Measurements from ENCODE around the gene RABL2A. TPM values are rescaled to one million over a fixed set of nuclear protein-coding genes. Genes with fewer than 3 reads are reported as not detected.

RABL2A gene
- total RNA-seq, 1 experiment from 2014 or later, result 14.3 TPM

- CTCF ChIA-PET, result no interaction called here
These were observed 45.4 kb downstream of the RABL2A start for GRCh38 chr2:113672326-113672932.

GRCh38 chr2:113675875-113676274, 48.8 kb downstream of the RABL2A start:
- H3K9me3 ChIP-seq (ENCODE audit: control insufficient read depth in 1 of 2, insufficient read depth in 1 of 2, low read depth in 1 of 2, low read length in 2 of 2), result no peaks in the 10 kb centered on the region
- ChIA-PET POLR2A (no interaction called here), CTCF (no interaction called here), RAD21 (ENCODE audit: low non-redundant PET in 1 of 2, low total read pairs in 2 of 2, uncharacterized antibody in 2 of 2, unreplicated experiment in 2 of 2) (no interaction called here)
- no peak overlapping the region for H3K4me3 ChIP-seq (replicated peaks in 1 of 2; ENCODE audit: low read depth in 1 of 2, low read length in 2 of 2)
- no peaks in the 10 kb centered on the region for H3K79me2 ChIP-seq (ENCODE audit: insufficient read depth, low read length)
- BruUV-seq (replicated peaks), result no TSS peak
- H2AFZ ChIP-seq (ENCODE audit: low read depth, low read length, poor library complexity, severe bottlenecking), result no peak overlapping the region
- ATAC-seq, result no peak
- H3K27me3 ChIP-seq (ENCODE audit: insufficient read depth, low read length), result no peaks in the 10 kb centered on the region
- no peaks in the 10 kb centered on the region for H3K4me1 ChIP-seq (ENCODE audit: control insufficient read depth in 1 of 2, insufficient read depth in 2 of 2, low read length in 2 of 2)
- no peak overlapping the region for H3K9ac ChIP-seq (ENCODE audit: low read length)
- H3K36me3 ChIP-seq (ENCODE audit: control insufficient read depth in 1 of 2, insufficient read depth in 2 of 2, low read length in 2 of 2), result no peaks in the 10 kb centered on the region
- no peak for TF ChIP-seq CBX3 (IDR thresholded peaks at IDR 0.05; ENCODE audit: low read depth)
- TF ChIP-seq YY1 (IDR thresholded peaks at IDR 0.05; ENCODE audit: extremely low read depth, insufficient replicate concordance, low read depth, low read length), result no peak
- TF ChIP-seq CEBPB (IDR thresholded peaks at IDR 0.05; ENCODE audit: low read depth), result no peak
- no peak for TF ChIP-seq POLR2A (IDR thresholded peaks at IDR 0.05; ENCODE audit: borderline replicate concordance, extremely low read depth, insufficient read depth, insufficient read length)
- no peak for TF ChIP-seq SIN3A (IDR thresholded peaks at IDR 0.05; ENCODE audit: low read depth)
- TF ChIP-seq SP1 (IDR thresholded peaks at IDR 0.05; ENCODE audit: low read depth), result no peak
- no peak for TF ChIP-seq ZNF274 (IDR thresholded peaks at IDR 0.05; ENCODE audit: low read depth, low read length)
- no peak for TF ChIP-seq CTCF (IDR thresholded peaks at IDR 0.05 in 2 of 3, conservative IDR thresholded peaks at IDR 0.05 in 1 of 3; ENCODE audit: borderline replicate concordance in 1 of 3, insufficient read depth in 1 of 3, low read depth in 2 of 3, low read length in 2 of 3)
- TF ChIP-seq FOSL1 (IDR thresholded peaks at IDR 0.05; ENCODE audit: low read depth), result no peak
- no peak for TF ChIP-seq REST (IDR thresholded peaks at IDR 0.05; ENCODE audit: low read depth)
- TF ChIP-seq EZH2 (IDR thresholded peaks at IDR 0.05), result no peak
- no peak for TF ChIP-seq ZFX (IDR thresholded peaks at IDR 0.05)
- no peak for TF ChIP-seq POLR2AphosphoS5 (IDR thresholded peaks at IDR 0.05; ENCODE audit: low read depth, low read length)
- no peak for TF ChIP-seq RAD21 (IDR thresholded peaks at IDR 0.05; ENCODE audit: low read depth)
- TF ChIP-seq EGR1 (IDR thresholded peaks at IDR 0.05; ENCODE audit: low read depth), result no peak
- TF ChIP-seq ELF1 (IDR thresholded peaks at IDR 0.05; ENCODE audit: borderline replicate concordance, low read depth), result no peak
- no peak overlapping the region for H3K4me2 ChIP-seq (ENCODE audit: low read length)
- intact Hi-C loops (cut with micrococcal nuclease), result no loop called here
- no peak overlapping the region for H3K27ac ChIP-seq (ENCODE audit: low read depth, low read length)
- no peak for DNase-seq (ENCODE audit: low read depth, low spot score)
- H3K9me2 ChIP-seq (ENCODE audit: insufficient read depth), result no peaks in the 10 kb centered on the region
- H4K20me1 ChIP-seq (ENCODE audit: insufficient read depth), result no peaks in the 10 kb centered on the region

More at GRCh38 chr2:113672326-113672932, 45.4 kb downstream of the RABL2A start:
- Histone ChIP-seq H3K9me2 (ENCODE audit: insufficient read depth) (no peaks in the 10 kb centered on the region), H3K4me1 (ENCODE audit: control insufficient read depth in 1 of 2, insufficient read depth in 2 of 2, low read length in 2 of 2) (no peaks in the 10 kb centered on the region), H3K27ac (ENCODE audit: low read depth, low read length) (no peak overlapping the region), H3K9ac (ENCODE audit: low read length) (no peak overlapping the region), H3K9me3 (ENCODE audit: control insufficient read depth in 1 of 2, insufficient read depth in 1 of 2, low read depth in 1 of 2, low read length in 2 of 2) (no peaks in the 10 kb centered on the region), H3K79me2 (ENCODE audit: insufficient read depth, low read length) (no peaks in the 10 kb centered on the region), H2AFZ (ENCODE audit: low read depth, low read length, poor library complexity, severe bottlenecking) (no peak overlapping the region), H3K4me3 (replicated peaks in 1 of 2; ENCODE audit: low read depth in 1 of 2, low read length in 2 of 2) (no peak overlapping the region), H3K27me3 (ENCODE audit: insufficient read depth, low read length) (no peaks in the 10 kb centered on the region), H4K20me1 (ENCODE audit: insufficient read depth) (no peaks in the 10 kb centered on the region), H3K36me3 (ENCODE audit: control insufficient read depth in 1 of 2, insufficient read depth in 2 of 2, low read length in 2 of 2) (no peaks in the 10 kb centered on the region), H3K4me2 (ENCODE audit: low read length) (no peak overlapping the region)
- no peak for TF ChIP-seq POLR2A (IDR thresholded peaks at IDR 0.05; ENCODE audit: borderline replicate concordance, extremely low read depth, insufficient read depth, insufficient read length)
- no peak for TF ChIP-seq CBX3 (IDR thresholded peaks at IDR 0.05; ENCODE audit: low read depth)
- TF ChIP-seq ZNF274 (IDR thresholded peaks at IDR 0.05; ENCODE audit: low read depth, low read length), result no peak
- TF ChIP-seq SIN3A (IDR thresholded peaks at IDR 0.05; ENCODE audit: low read depth), result no peak
- TF ChIP-seq EGR1 (IDR thresholded peaks at IDR 0.05; ENCODE audit: low read depth), result no peak
- POLR2A ChIA-PET, result no interaction called here
- BruUV-seq (replicated peaks), result no TSS peak
- DNase-seq (ENCODE audit: low read depth, low spot score) (no peak), ATAC-seq (no peak)
- RAD21 ChIA-PET (ENCODE audit: low non-redundant PET in 1 of 2, low total read pairs in 2 of 2, uncharacterized antibody in 2 of 2, unreplicated experiment in 2 of 2), result no interaction called here
- intact Hi-C loops (cut with micrococcal nuclease), result no loop called here

Measured in HCT116 (cell line).